K562 (cell line): ENCODE measurements around the gene ELOVL1. TPM values are rescaled to one million over a fixed set of nuclear protein-coding genes. Genes with fewer than 3 reads are reported as not detected.

Source experiments
- ARID1B ChIP-seq: fragments of 450-650 bp; IDR thresholded peaks from 2 replicates; pipeline ENCODE4 v1.6.1; 2016; ENCODE audit warnings: antibody characterized with exemption, mild to moderate bottlenecking, inconsistent platforms
- C11orf30 ChIP-seq: fragments of 450-650 bp; IDR thresholded peaks from 2 replicates; pipeline ENCODE4 v1.6.1; 2016; ENCODE audit warnings: low read depth, mild to moderate bottlenecking
- CBX2 ChIP-seq: fragments of 200-600 bp; sonication (generic); IDR thresholded peaks from one replicate; pipeline ENCODE4 v1.6.1; 2012; ENCODE audit warnings: mild to moderate bottlenecking, low read length, inconsistent platforms; ENCODE audit not compliant: insufficient read depth, poor library complexity, severe bottlenecking
- CREB3 ChIP-seq: fragments of 450-650 bp; conservative IDR thresholded peaks from 2 replicates; pipeline ENCODE4 v1.6.1; 2016; ENCODE audit warnings: missing genetic modification characterization, low read depth, mild to moderate bottlenecking, missing compliant biosample characterization, moderate library complexity
- FOXJ3 ChIP-seq: sonication (generic); formaldehyde crosslinking; IDR thresholded peaks from 2 replicates; pipeline ENCODE4 v1.4.0; 2020; ENCODE audit warnings: mild to moderate bottlenecking, missing genetic modification reagents
- HNRNPUL1 ChIP-seq: fragments of 200-400 bp; formaldehyde crosslinking; IDR thresholded peaks from 2 replicates; pipeline ENCODE4 v1.6.1; 2017; ENCODE audit warnings: low read length
- KAT2B ChIP-seq: IDR thresholded peaks from one replicate; pipeline ENCODE4 v1.6.1; 2012; ENCODE audit warnings: low read depth, mild to moderate bottlenecking, control low read depth, inconsistent platforms, low read length, moderate library complexity
- LCOR ChIP-seq: sonication (generic); formaldehyde crosslinking; IDR thresholded peaks from 2 replicates; pipeline ENCODE4 v1.8.0; 2022; ENCODE audit warnings: mild to moderate bottlenecking, missing genetic modification reagents
- MAZ ChIP-seq, 2 experiments: fragments of 450-650 bp in 1 of 2; sonication (generic) in 1 of 2; formaldehyde crosslinking; IDR thresholded peaks in 1 of 2; conservative IDR thresholded peaks in 1 of 2; 2 replicates each; pipeline versions ENCODE4 v1.4.0 to v1.5.0; 2020; ENCODE audit warnings: mild to moderate bottlenecking in 1 of 2, missing genetic modification reagents in 1 of 2
- MLLT1 ChIP-seq, 2 experiments: fragments of 450-650 bp; IDR thresholded peaks; 2 replicates each; pipeline ENCODE4 v1.6.1; 2016
- NR2F6 ChIP-seq: fragments of 450-650 bp; formaldehyde crosslinking; IDR thresholded peaks from 2 replicates; pipeline ENCODE4 v1.4.0; 2020; ENCODE audit warnings: mild to moderate bottlenecking
- NUFIP1 ChIP-seq: fragments of 450-650 bp; IDR thresholded peaks from 2 replicates; pipeline ENCODE4 v1.6.1; 2018; ENCODE audit not compliant: partially characterized antibody
- PTBP1 ChIP-seq: fragments of 200-400 bp; formaldehyde crosslinking; IDR thresholded peaks from 2 replicates; pipeline ENCODE4 v1.6.1; 2017; ENCODE audit warnings: low read depth, low read length
- RAD51 ChIP-seq: fragments of 450-650 bp; IDR thresholded peaks from 2 replicates; pipeline ENCODE4 v1.7.1; 2016; ENCODE audit warnings: low read depth, mild to moderate bottlenecking, borderline replicate concordance
- RBM34 ChIP-seq: fragments of 200-400 bp; formaldehyde crosslinking; IDR thresholded peaks from 2 replicates; pipeline ENCODE4 v1.6.1; 2018; ENCODE audit warnings: low read length, borderline replicate concordance; ENCODE audit not compliant: insufficient read depth
- SAFB2 ChIP-seq: fragments of 200-400 bp; formaldehyde crosslinking; IDR thresholded peaks from 2 replicates; pipeline ENCODE4 v1.6.1; 2018; ENCODE audit warnings: borderline replicate concordance, low read length, low read depth, moderate library complexity; ENCODE audit not compliant: severe bottlenecking
- SMARCE1 ChIP-seq: fragments of 450-650 bp; IDR thresholded peaks from 2 replicates; pipeline ENCODE4 v1.7.1; 2016; ENCODE audit warnings: mild to moderate bottlenecking
- TFAM ChIP-seq: fragments of 250-450 bp; sonication (Bioruptor Pico); conservative IDR thresholded peaks from 2 replicates; pipeline ENCODE4 v1.5.0; 2021; ENCODE audit warnings: mild to moderate bottlenecking, moderate library complexity
- TFE3 ChIP-seq: fragments of 450-650 bp; formaldehyde crosslinking; IDR thresholded peaks from 2 replicates; pipeline ENCODE4 v1.4.0; 2020; ENCODE audit warnings: mild to moderate bottlenecking, mixed read lengths
- TRIM24 ChIP-seq, 2 experiments: fragments of 450-650 bp; IDR thresholded peaks; 2 replicates each; pipeline ENCODE4 v1.6.1; 2016
- YBX1 ChIP-seq: fragments of 450-650 bp; IDR thresholded peaks from 2 replicates; pipeline ENCODE4 v1.7.1; 2016; ENCODE audit warnings: mild to moderate bottlenecking
- ZBTB1 ChIP-seq: sonication (generic); formaldehyde crosslinking; IDR thresholded peaks from 2 replicates; pipeline ENCODE4 v1.8.1; 2023; ENCODE audit warnings: missing genetic modification reagents, low read depth, mild to moderate bottlenecking, borderline replicate concordance
- ZNF507 ChIP-seq: conservative IDR thresholded peaks from 2 replicates; pipeline ENCODE4 v1.6.1; 2017; ENCODE audit warnings: missing genetic modification characterization, missing compliant biosample characterization
- ZNF511 ChIP-seq: sonication (generic); formaldehyde crosslinking; IDR thresholded peaks from 2 replicates; pipeline ENCODE4 v1.8.0; 2022; ENCODE audit warnings: mild to moderate bottlenecking, missing genetic modification reagents
- ZNF695 ChIP-seq: fragments of 450-650 bp; formaldehyde crosslinking; IDR thresholded peaks from 2 replicates; pipeline ENCODE4 v1.4.0; 2020; ENCODE audit warnings: mild to moderate bottlenecking, moderate library complexity
- polyA plus RNA-seq, 8 experiments: library from polyadenylated mRNA; depleted of rRNA in 4 of 8; stranded (reverse) in 5 of 8; unstranded in 3 of 8; fragments of >200 nt; fragmentation: Nextera tagmentation in 2 of 8; fragmentation: Illumina TruSeq in 1 of 8; extraction: Ambion mirVana in 2 of 8; extraction: Trizol in 1 of 8; gene quantifications; 2 replicates each; pipeline versions ENCODE4 v1.2.1 to v1.2.3, GENCODE V29; 2011 to 2014; ENCODE audit warnings: inconsistent platforms in 1 of 8, missing spikeins in 1 of 8
- total RNA-seq, 7 experiments: library from RNA; depleted of rRNA in 6 of 7; stranded (reverse); fragments of >200 nt in 6 of 7; fragmentation: Illumina TruSeq in 2 of 7; extraction: Trizol in 2 of 7; gene quantifications; 2 replicates each; pipeline versions ENCODE4 v1.2.1 to v1.2.3, GENCODE V29; 2011 to 2021; ENCODE audit warnings: low replicate concordance in 1 of 7

Gene ELOVL1
- total and polyA plus RNA-seq, 9 of the 15 experiments (the other 6 are each of a cell fraction or from before 2014, with no cell fraction given): 51.0 to 157 (median 70.3) TPM

GRCh38 chr1:43358121-43358745, 9.6 kb downstream of the ELOVL1 start (continued):
- peak in 1 of 2 experiments; percentile 61; a peak in 1 of 4 replicates for TF ChIP-seq MLLT1 (IDR thresholded peaks at IDR 0.05)
- no peak for TF ChIP-seq TFE3
- no peak for TF ChIP-seq KAT2B
- TF ChIP-seq TFAM (CRISPR knock-in tag): no peak
- TF ChIP-seq PTBP1: no peak
- TF ChIP-seq RBM34: no peak
- TF ChIP-seq NUFIP1: no peak
- TF ChIP-seq ZNF507 (tag): no peak
- no peak for TF ChIP-seq HNRNPUL1
- TF ChIP-seq ZBTB1 (CRISPR knock-in tag): no peak
- TF ChIP-seq TRIM24 (IDR thresholded peaks at IDR 0.05): no peak
- TF ChIP-seq ZNF695 (CRISPR knock-in tag): no peak
- peak; percentile 61; the same call in 1 of the 2 replicates for TF ChIP-seq SMARCE1
- TF ChIP-seq CREB3 (tag): no peak
- TF ChIP-seq NR2F6 (CRISPR knock-in tag): no peak
- TF ChIP-seq FOXJ3 (CRISPR knock-in tag): no peak
- TF ChIP-seq MAZ (CRISPR knock-in tag; conservative IDR thresholded peaks at IDR 0.05 in 1 of 2, IDR thresholded peaks at IDR 0.05 in 1 of 2): peak in 1 of 2 experiments; percentile 66; a peak in 2 of 4 replicates
- TF ChIP-seq LCOR (CRISPR knock-in tag): no peak
- no peak for TF ChIP-seq SAFB2
- no peak for TF ChIP-seq ZNF511 (CRISPR knock-in tag)
- 0 out of 2 replicates have a peak, but pooled peaks have one; percentile 11 for TF ChIP-seq RAD51
- TF ChIP-seq YBX1: no peak
- no peak for TF ChIP-seq C11orf30
- peak; percentile 20; the same call in 1 of the 2 replicates for TF ChIP-seq ARID1B
- TF ChIP-seq CBX2: no peak
